HepG2 (cell line): ENCODE results near the gene EPHB6. TPM values are rescaled to one million over a fixed set of nuclear protein-coding genes. Genes with fewer than 3 reads are reported as not detected.

Experiments used
- ARID2 ChIP-seq: sonication (generic); formaldehyde crosslinking; IDR thresholded peaks from 2 replicates; pipeline ENCODE4 v1.8.1; 2022; ENCODE audit warnings: mild to moderate bottlenecking, missing genetic modification reagents, borderline replicate concordance
- CHCHD3 ChIP-seq: sonication (generic); formaldehyde crosslinking; IDR thresholded peaks from 2 replicates; pipeline ENCODE4 v1.8.0; 2022; ENCODE audit warnings: mild to moderate bottlenecking, missing genetic modification reagents, moderate library complexity
- FIP1L1 ChIP-seq: fragments of 200-400 bp; formaldehyde crosslinking; IDR thresholded peaks from 2 replicates; pipeline ENCODE4 v1.6.1; 2018; ENCODE audit warnings: low read depth, mild to moderate bottlenecking, low read length, moderate library complexity, borderline replicate concordance; ENCODE audit not compliant: insufficient read depth
- FOXP1 ChIP-seq, 2 experiments: fragments of 450-650 bp in 1 of 2; IDR thresholded peaks; 2 replicates each; pipeline ENCODE4 v1.6.1; 2017 to 2018; ENCODE audit warnings: antibody characterized with exemption in 1 of 2
- GABPB1 ChIP-seq: IDR thresholded peaks from 2 replicates; pipeline ENCODE4 v1.6.1; 2016; ENCODE audit warnings: mild to moderate bottlenecking, missing genetic modification reagents, moderate library complexity, missing compliant biosample characterization
- HCFC1 ChIP-seq: fragments of 150-350 bp; IDR thresholded peaks from 2 replicates; pipeline ENCODE4 v1.6.1; 2014; ENCODE audit warnings: low read depth, low read length
- SMARCE1 ChIP-seq: fragments of 450-650 bp; IDR thresholded peaks from 2 replicates; pipeline ENCODE4 v1.6.1; 2017; ENCODE audit warnings: borderline replicate concordance
- SP5 ChIP-seq: IDR thresholded peaks from 2 replicates; pipeline ENCODE4 v1.6.1; 2016; ENCODE audit warnings: low read depth, borderline replicate concordance
- TCF7 ChIP-seq: sonication (generic); IDR thresholded peaks from 2 replicates; pipeline ENCODE4 v1.6.1; 2016; ENCODE audit warnings: antibody characterized with exemption, low read depth
- ZNF572 ChIP-seq: sonication (generic); formaldehyde crosslinking; IDR thresholded peaks from 2 replicates; pipeline ENCODE4 v1.5.1; 2020; ENCODE audit warnings: mild to moderate bottlenecking, missing genetic modification reagents
- polyA plus RNA-seq, 8 experiments: library from polyadenylated mRNA; depleted of rRNA in 3 of 8; stranded (reverse) in 7 of 8; unstranded in 1 of 8; fragments of >200 nt; fragmentation: Illumina TruSeq in 4 of 8; extraction: Trizol in 4 of 8; gene quantifications; 2 replicates each; pipeline versions ENCODE4 v1.2.1 to v1.2.3, GENCODE V29; 2011 to 2016; ENCODE audit warnings: low read depth in 4 of 8, missing spikeins in 1 of 8, mixed read lengths in 1 of 8; ENCODE audit not compliant: insufficient read depth in 1 of 8
- total RNA-seq, 5 experiments: library from RNA; depleted of rRNA; stranded (reverse); fragments of >200 nt; fragmentation: Illumina TruSeq; extraction: Trizol; gene quantifications; 2 replicates each; pipeline ENCODE4 v1.2.3, GENCODE V29; 2016; ENCODE audit warnings: low read depth in 1 of 5
- TF ChIP-seq, protein P1 (sequence below): sonication (generic); formaldehyde crosslinking; IDR thresholded peaks from 2 replicates; pipeline ENCODE4 v1.4.0; 2020; ENCODE audit warnings: missing genetic modification reagents, borderline replicate concordance
- TF ChIP-seq, protein P2 (sequence below): sonication (generic); formaldehyde crosslinking; IDR thresholded peaks from 2 replicates; pipeline ENCODE4 v1.8.0; 2022; ENCODE audit warnings: mild to moderate bottlenecking, missing genetic modification reagents, borderline replicate concordance
- TF ChIP-seq, protein P3 (sequence below): sonication (generic); formaldehyde crosslinking; IDR thresholded peaks from 2 replicates; pipeline ENCODE4 v1.4.0; 2020; ENCODE audit warnings: missing genetic modification reagents, borderline replicate concordance
- TF ChIP-seq, protein P4 (sequence below): sonication (generic); formaldehyde crosslinking; IDR thresholded peaks from 2 replicates; pipeline ENCODE4 v1.4.0; 2020; ENCODE audit warnings: missing genetic modification reagents, borderline replicate concordance

Gene EPHB6
- total and polyA plus RNA-seq, 2 of the 13 experiments (the other 11 are each of a cell fraction or from before 2014, with no cell fraction given): not detected

DNA sequence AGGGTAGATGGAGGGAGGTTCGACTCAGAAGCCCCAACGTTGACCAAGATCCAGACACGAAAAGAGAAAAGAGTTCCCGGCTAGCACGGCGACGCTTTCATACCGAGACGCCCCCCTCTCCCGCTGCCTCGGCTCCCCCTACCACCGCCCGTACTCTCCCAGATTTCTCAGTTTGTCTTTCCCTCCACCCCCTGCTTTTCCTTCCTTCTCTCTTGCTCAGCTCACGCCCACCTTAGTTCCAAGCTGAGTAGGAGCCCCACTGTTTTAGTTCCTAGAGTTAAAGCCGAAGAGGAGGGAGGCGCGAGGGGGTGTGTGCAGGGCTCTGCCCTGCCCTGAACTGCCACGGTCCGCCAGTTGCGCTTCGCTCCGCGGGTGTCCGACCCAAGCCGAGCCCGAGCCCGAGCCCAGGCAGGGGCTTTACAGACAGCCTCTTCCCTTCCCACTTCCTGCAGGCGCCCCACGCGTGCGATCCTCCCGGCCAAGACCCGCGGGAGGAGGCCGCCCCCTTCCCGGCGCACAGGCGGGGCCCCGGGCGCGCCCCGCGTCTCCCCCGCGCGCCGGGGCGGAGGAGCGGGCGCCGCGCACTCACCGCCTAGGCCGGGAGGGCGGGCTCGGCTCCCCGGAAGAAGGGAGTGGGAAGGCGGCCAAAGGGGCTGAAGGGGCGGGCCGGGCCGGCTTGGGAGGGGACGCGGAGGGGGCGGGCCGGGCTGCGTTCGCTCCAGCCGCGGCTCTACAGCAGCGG lies at the start of gene EPHB6 (continued):
- TF ChIP-seq, protein P1, sequence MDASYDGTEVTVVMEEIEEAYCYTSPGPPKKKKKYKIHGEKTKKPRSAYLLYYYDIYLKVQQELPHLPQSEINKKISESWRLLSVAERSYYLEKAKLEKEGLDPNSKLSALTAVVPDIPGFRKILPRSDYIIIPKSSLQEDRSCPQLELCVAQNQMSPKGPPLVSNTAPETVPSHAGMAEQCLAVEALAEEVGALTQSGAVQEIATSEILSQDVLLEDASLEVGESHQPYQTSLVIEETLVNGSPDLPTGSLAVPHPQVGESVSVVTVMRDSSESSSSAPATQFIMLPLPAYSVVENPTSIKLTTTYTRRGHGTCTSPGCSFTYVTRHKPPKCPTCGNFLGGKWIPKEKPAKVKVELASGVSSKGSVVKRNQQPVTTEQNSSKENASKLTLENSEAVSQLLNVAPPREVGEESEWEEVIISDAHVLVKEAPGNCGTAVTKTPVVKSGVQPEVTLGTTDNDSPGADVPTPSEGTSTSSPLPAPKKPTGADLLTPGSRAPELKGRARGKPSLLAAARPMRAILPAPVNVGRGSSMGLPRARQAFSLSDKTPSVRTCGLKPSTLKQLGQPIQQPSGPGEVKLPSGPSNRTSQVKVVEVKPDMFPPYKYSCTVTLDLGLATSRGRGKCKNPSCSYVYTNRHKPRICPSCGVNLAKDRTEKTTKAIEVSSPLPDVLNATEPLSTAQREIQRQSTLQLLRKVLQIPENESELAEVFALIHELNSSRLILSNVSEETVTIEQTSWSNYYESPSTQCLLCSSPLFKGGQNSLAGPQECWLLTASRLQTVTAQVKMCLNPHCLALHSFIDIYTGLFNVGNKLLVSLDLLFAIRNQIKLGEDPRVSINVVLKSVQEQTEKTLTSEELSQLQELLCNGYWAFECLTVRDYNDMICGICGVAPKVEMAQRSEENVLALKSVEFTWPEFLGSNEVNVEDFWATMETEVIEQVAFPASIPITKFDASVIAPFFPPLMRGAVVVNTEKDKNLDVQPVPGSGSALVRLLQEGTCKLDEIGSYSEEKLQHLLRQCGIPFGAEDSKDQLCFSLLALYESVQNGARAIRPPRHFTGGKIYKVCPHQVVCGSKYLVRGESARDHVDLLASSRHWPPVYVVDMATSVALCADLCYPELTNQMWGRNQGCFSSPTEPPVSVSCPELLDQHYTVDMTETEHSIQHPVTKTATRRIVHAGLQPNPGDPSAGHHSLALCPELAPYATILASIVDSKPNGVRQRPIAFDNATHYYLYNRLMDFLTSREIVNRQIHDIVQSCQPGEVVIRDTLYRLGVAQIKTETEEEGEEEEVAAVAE (CRISPR knock-in tag): no peak
- TF ChIP-seq FIP1L1: no peak
- TF ChIP-seq, protein P2, sequence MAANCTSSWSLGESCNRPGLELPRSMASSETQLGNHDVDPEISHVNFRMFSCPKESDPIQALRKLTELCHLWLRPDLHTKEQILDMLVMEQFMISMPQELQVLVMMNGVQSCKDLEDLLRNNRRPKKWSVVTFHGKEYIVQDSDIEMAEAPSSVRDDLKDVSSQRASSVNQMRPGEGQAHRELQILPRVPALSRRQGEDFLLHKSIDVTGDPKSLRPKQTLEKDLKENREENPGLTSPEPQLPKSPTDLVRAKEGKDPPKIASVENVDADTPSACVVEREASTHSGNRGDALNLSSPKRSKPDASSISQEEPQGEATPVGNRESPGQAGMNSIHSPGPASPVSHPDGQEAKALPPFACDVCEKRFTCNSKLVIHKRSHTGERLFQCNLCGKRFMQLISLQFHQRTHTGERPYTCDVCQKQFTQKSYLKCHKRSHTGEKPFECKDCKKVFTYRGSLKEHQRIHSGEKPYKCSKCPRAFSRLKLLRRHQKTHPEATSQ: no peak
- TF ChIP-seq HCFC1: no peak
- no peak for TF ChIP-seq ARID2 (CRISPR knock-in tag)
- TF ChIP-seq ZNF572 (CRISPR knock-in tag): no peak
- no peak for TF ChIP-seq CHCHD3 (CRISPR knock-in tag)
- no peak for TF ChIP-seq FOXP1 (IDR thresholded peaks at IDR 0.05)
- TF ChIP-seq FOXP1 (CRISPR knock-in tag; IDR thresholded peaks at IDR 0.05): no peak
- no peak for TF ChIP-seq TCF7
- no peak for TF ChIP-seq SMARCE1
- peak; percentile 49; the same call in 1 of the 2 replicates for TF ChIP-seq GABPB1
- TF ChIP-seq, protein P3, sequence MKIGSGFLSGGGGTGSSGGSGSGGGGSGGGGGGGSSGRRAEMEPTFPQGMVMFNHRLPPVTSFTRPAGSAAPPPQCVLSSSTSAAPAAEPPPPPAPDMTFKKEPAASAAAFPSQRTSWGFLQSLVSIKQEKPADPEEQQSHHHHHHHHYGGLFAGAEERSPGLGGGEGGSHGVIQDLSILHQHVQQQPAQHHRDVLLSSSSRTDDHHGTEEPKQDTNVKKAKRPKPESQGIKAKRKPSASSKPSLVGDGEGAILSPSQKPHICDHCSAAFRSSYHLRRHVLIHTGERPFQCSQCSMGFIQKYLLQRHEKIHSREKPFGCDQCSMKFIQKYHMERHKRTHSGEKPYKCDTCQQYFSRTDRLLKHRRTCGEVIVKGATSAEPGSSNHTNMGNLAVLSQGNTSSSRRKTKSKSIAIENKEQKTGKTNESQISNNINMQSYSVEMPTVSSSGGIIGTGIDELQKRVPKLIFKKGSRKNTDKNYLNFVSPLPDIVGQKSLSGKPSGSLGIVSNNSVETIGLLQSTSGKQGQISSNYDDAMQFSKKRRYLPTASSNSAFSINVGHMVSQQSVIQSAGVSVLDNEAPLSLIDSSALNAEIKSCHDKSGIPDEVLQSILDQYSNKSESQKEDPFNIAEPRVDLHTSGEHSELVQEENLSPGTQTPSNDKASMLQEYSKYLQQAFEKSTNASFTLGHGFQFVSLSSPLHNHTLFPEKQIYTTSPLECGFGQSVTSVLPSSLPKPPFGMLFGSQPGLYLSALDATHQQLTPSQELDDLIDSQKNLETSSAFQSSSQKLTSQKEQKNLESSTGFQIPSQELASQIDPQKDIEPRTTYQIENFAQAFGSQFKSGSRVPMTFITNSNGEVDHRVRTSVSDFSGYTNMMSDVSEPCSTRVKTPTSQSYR: no peak
- TF ChIP-seq SP5 (CRISPR knock-in tag): no peak
- TF ChIP-seq, protein P4, sequence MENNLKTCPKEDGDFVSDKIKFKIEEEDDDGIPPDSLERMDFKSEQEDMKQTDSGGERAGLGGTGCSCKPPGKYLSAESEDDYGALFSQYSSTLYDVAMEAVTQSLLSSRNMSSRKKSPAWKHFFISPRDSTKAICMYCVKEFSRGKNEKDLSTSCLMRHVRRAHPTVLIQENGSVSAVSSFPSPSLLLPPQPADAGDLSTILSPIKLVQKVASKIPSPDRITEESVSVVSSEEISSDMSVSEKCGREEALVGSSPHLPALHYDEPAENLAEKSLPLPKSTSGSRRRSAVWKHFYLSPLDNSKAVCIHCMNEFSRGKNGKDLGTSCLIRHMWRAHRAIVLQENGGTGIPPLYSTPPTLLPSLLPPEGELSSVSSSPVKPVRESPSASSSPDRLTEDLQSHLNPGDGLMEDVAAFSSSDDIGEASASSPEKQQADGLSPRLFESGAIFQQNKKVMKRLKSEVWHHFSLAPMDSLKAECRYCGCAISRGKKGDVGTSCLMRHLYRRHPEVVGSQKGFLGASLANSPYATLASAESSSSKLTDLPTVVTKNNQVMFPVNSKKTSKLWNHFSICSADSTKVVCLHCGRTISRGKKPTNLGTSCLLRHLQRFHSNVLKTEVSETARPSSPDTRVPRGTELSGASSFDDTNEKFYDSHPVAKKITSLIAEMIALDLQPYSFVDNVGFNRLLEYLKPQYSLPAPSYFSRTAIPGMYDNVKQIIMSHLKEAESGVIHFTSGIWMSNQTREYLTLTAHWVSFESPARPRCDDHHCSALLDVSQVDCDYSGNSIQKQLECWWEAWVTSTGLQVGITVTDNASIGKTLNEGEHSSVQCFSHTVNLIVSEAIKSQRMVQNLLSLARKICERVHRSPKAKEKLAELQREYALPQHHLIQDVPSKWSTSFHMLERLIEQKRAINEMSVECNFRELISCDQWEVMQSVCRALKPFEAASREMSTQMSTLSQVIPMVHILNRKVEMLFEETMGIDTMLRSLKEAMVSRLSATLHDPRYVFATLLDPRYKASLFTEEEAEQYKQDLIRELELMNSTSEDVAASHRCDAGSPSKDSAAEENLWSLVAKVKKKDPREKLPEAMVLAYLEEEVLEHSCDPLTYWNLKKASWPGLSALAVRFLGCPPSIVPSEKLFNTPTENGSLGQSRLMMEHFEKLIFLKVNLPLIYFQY (CRISPR knock-in tag): no peak
